Central memory CD4-positive, alpha-beta T cell (primary cell): ENCODE measurements around the gene FNDC10.
"Not testable (repeated sequence)": the region's sequence is repeated elsewhere in the genome, so short reads cannot be mapped to it uniquely, and the experiment has no call there.

Source experiments
- DNase-seq: peaks from one replicate; pipeline ENCODE4 v3.0.0; 2022
- total RNA-seq, 3 experiments: gene quantifications; one replicate each; lab custom pipeline; 2026; lab: John Stamatoyannopoulos, UW

The FNDC10 gene
- 2.1 to 7.1 (median 3.5) reads per million in 3 experiments for total RNA-seq

DNA sequence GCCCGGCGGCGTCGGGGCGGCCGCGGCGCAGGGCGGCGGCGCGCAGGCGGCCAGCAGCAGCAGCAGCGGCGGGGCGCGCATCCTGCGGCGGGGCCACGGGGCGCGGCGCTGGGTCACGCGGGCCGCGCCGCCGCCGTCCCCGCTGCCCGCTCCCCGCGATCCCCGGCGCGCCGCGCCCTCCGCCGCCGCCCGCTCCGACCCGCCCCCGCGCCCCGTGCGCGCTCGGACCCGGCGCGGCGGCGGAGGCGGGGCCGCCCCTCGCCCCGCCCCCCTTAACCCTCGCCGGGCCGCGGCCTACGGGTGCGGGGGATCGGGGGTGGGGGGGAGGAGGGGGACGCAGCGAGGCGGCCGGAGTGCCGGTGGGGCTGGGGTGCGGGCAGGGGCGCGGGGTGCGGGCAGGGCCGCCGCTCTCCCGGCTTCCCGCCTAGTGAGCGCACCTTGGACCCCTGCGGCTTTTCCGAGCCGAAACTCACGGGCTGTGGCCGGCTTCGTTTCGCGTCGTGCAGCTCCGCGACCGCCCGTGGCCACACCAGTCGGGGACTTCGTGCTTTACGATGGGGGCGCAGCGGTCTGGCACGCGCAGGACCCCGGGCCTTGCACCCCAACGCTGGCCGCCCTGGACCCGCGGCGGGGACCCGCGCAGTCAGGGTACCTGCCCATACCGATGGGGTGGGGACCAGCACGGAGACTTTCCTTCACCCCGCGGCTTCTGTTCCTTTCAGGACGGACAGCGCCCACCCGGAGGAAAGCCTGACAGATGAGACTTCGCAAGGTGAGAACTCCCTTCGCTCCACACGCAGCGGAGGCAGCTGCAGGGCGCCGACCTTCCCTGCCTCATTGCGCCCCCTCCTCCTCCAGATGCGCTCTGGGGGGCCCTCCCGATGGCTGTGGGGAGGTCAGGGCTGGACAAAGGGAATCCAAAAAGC lies at the start of gene FNDC10:
TSS of gene FNDC10 (minus strand) at position 201 of the 926 bp plus-strand sequence. CDS start at position 81, 120 bp downstream.
- no peak for DNase-seq

DNA sequence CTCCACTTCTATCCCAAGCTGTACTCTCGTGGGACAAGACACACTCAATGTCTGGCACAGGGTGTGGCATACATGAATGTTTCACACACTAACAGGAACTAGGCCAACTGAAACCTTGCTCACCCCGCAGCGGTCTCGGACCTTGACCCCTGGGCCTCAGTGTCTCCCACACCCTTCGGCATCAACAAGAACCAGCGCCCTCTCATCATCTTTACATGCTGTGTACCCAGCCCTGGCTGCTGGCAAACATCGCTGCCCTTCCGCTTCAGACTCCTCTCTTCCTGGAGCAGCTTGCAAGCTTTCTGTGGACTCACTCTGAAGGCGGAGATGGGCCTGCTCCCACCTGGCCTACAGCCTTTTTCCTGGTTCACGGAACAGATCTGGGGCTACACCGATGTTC lies 48.3 kb upstream of the FNDC10 start:
- not testable (repeated sequence) for DNase-seq

- not testable (repeated sequence) for DNase-seq
Observed at GRCh38 chr1:1647567-1648241, 47.8 kb upstream of the FNDC10 start.

- not testable (repeated sequence) for DNase-seq
Observed at GRCh38 chr1:1646326-1646725, 46.4 kb upstream of the FNDC10 start.

DNA sequence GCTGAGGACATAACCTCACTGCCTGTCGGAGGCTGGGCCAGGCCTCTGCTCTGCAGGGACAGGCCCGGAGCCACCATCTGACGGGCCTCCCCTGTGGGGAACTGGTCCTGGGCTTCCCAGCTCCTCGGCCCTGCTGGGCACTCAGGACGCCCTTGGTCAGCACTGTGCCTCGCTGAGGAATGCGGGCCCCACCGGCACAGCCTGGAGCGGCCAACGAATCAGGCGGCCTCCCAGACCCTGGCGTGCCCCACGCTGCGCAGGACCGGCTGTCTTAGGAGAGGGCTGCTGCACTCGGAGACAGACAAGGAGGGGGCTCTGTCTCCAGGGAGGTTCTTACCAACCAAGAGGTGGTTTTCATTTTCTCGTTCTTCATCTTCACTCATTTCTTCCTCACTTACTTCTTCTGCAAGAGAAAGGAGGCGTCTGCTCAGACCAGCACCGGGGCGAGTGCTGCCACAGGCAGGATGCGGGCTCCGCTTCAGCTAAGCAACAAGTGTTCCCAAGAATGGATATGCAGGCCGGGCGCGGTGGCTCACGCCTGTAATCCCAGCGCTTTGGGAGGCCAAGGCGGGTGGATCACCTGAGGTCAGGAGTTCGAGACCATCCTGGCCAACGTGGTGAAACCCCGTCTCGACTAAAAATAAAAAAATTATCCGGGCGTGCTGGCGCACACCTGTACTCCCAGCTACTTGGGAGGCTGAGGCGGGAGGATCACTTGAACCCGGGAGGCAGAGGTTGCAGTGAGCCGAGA lies 41.0 kb upstream of the FNDC10 start:
- DNase-seq: not testable (repeated sequence)

DNA sequence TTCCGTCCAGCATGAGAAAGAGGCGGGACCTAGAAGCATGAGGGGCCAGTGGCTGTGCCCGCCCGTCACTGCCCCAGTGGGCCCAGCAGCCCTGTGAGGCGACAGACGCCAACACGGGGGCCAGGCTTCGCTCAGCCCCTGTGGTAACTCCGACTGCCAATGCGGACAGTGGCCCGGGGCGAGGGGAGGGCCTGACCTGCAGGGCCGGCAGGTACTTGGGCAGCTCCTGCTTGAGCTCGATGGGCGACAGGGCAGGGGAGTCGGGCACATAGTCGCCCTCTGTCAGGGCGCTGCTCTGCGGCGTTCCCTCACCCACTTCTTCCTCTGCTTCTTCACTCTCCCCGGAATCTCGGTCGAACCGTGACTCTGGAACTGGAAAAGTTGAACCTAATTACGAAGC lies 40.1 kb upstream of the FNDC10 start:
- DNase-seq: not testable (repeated sequence)

GRCh38 chr1:1639368-1639767 lies 39.4 kb upstream of the FNDC10 start:
- not testable (repeated sequence) for DNase-seq

DNA sequence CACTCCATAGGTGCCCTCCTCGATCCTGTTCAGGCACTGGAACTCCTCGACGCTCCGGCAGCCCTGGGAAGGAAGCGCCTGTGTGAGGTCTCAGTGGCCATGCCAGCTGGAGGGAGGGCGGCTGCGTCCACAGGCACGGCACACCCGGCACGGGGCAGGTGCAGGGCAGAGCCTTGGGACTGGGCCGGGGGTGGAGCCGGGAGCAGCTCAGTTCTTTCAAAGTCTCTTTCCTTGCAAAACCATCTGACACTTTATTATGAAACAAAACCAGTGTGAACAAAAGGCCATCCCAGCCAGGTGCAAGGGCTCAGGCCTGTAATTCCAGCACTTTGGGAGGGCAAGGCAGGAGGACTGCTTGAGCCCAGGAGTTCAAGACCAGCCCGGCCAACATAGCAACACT lies 38.6 kb upstream of the FNDC10 start:
- DNase-seq: not testable (repeated sequence)

- DNase-seq: not testable (repeated sequence)
Observed at GRCh38 chr1:1637479-1637875, 37.5 kb upstream of the FNDC10 start.

GRCh38 chr1:1636621-1637478 lies 36.9 kb upstream of the FNDC10 start:
- DNase-seq: not testable (repeated sequence)

DNA sequence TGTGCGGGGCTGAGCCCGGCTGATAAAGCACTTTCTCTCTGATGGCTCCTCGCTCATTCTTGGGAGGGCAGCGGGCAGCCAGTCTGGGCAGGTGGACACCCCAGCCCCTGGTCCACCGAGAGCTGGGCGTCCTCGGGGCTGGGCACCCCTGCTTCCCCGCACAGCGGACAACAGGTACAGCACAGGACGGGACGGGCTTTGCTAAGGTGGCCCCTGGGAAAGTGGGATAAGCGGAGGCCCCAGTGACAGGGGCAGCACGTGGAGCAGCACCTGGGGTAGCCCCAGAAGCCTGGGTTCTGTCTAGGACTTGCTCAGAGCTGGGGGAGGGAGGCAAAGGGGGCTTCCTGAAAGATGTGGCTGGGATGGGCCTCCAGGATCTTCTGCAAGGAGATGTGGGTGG lies 34.7 kb upstream of the FNDC10 start:
- not testable (repeated sequence) for DNase-seq

- DNase-seq: not testable (repeated sequence)
Observed at GRCh38 chr1:1633409-1633808, 33.5 kb upstream of the FNDC10 start.

- no peak for DNase-seq
Observed at GRCh38 chr1:1631782-1632420, 32.0 kb upstream of the FNDC10 start, which contains the start of gene MMP23B. Gene MMP23B, plus strand, starts transcription at chr1:1632173. Its CDS starts 46 bp downstream, at chr1:1632219.

- DNase-seq: no peak
Observed at GRCh38 chr1:1630965-1631781, 31.2 kb upstream of the FNDC10 start.

DNA sequence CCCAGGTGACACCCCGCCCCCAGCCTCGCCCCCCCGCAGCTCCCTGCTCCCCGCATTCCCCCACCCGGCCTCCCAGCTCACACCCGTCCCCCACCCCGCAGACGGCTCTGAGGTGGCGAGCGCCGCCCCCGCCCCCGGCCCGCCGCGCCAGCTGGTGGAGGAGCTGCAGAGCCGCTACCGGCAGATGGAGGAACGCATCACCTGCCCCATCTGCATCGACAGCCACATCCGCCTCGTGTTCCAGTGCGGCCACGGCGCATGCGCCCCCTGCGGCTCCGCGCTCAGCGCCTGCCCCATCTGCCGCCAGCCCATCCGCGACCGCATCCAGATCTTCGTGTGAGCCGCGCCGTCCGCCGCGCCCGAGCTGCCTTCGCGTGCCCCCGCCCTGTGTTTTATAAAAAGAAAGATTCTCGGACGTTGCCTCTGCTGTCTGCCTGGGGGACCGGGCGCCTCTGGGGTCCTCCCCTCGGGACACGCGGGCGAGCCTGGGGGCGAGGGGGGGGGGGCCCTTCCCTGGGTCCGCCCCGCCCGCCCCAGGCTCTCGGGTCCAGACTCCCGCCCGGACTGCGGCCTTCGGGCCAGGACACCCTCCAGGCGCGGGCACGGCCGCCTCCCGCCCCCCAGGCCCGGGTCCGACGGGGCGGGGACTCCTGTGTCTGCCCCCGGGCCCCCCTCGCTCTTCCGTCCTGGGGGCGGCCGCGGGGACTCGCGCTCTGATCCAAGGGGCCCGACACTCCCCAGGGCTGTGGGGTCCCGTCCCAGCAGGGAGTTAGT lies 30.4 kb upstream of the FNDC10 start:
- DNase-seq: peak; percentile 97

- DNase-seq: peak; percentile 82
Observed at GRCh38 chr1:1629430-1630190, 29.7 kb upstream of the FNDC10 start.

GRCh38 chr1:1628754-1629429 lies 29.0 kb upstream of the FNDC10 start:
- peak; percentile 31 for DNase-seq
